ENCODE measurements around the gene MCFD2.

DNA sequence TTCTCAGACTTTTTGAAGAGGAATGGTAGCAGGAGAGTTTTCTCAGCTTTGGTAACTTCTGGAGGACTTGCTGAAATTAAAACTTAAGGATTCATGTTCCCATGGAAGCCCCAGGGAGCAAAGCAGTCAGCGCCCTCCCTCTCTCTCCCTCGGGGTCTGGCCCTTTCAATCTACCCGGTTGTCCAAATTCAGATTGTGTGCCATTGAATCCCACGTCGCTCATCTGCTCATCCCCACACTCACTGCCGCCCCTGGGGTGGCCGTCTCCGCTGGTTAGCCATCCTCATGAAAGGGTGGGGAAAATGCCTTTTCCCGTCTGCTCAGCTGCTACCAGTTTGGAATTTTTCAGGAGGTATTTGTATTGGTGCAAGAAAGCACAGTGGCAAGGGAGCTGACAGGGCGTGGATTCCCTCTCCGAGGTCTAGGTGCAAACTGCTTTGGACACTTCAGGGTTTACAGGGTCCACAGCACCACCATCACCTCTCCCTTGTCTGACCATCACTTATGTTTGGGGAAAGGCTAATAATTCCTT lies 27.1 kb downstream of the MCFD2 start:
- TF ChIP-seq, protein P1, sequence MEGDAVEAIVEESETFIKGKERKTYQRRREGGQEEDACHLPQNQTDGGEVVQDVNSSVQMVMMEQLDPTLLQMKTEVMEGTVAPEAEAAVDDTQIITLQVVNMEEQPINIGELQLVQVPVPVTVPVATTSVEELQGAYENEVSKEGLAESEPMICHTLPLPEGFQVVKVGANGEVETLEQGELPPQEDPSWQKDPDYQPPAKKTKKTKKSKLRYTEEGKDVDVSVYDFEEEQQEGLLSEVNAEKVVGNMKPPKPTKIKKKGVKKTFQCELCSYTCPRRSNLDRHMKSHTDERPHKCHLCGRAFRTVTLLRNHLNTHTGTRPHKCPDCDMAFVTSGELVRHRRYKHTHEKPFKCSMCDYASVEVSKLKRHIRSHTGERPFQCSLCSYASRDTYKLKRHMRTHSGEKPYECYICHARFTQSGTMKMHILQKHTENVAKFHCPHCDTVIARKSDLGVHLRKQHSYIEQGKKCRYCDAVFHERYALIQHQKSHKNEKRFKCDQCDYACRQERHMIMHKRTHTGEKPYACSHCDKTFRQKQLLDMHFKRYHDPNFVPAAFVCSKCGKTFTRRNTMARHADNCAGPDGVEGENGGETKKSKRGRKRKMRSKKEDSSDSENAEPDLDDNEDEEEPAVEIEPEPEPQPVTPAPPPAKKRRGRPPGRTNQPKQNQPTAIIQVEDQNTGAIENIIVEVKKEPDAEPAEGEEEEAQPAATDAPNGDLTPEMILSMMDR (IDR thresholded peaks at IDR 0.05): no peak
- no peak for TF ChIP-seq POLR2A (IDR thresholded peaks at IDR 0.05)
